WTC11 (cell line): ENCODE results near the gene FHIP1A. TPM values are rescaled to one million over a fixed set of nuclear protein-coding genes. Genes with fewer than 3 reads are reported as not detected.

Source experiments
- ATAC-seq: fragments of 200-7000 bp; cut with Tn5 transposase; 2 replicates; pipeline ENCODE4 v1.10.0; 2021; ENCODE audit warnings: mild to moderate bottlenecking, moderate library complexity
- CTCF ChIA-PET: fragments of 300-600 bp; sonication (Branson Sonifier 250); formaldehyde crosslinking; loops from one replicate; lab custom pipeline; 2021; ENCODE audit warnings: antibody characterized with exemption; lab: Charles Lee
- POLR2A ChIA-PET: fragments of 350-600 bp; sonication (Branson Sonifier 250); formaldehyde crosslinking; loops from one replicate; lab custom pipeline; 2021; ENCODE audit warnings: antibody characterized with exemption; lab: Charles Lee
- DNase-seq: peaks from one replicate; pipeline ENCODE4 v3.0.0; 2021; ENCODE audit warnings: low spot score
- H3K27ac Mint-ChIP-seq: 2 replicates; pipeline ENCODE4 v1.8.0; 2021; ENCODE audit warnings: mixed read lengths
- H3K27me3 Mint-ChIP-seq: 2 replicates; pipeline ENCODE4 v1.8.0; 2021; ENCODE audit warnings: low read depth, mild to moderate bottlenecking, moderate library complexity, mixed read lengths
- H3K36me3 Mint-ChIP-seq: 2 replicates; pipeline ENCODE4 v1.8.0; 2021; ENCODE audit warnings: mixed read lengths
- H3K4me1 Mint-ChIP-seq: 2 replicates; pipeline ENCODE4 v1.8.0; 2022; ENCODE audit warnings: mixed read lengths
- H3K4me3 Mint-ChIP-seq: 2 replicates; pipeline ENCODE4 v1.8.0; 2021; ENCODE audit warnings: mild to moderate bottlenecking, moderate library complexity, mixed read lengths
- H3K9me3 Mint-ChIP-seq: 2 replicates; pipeline ENCODE4 v1.8.0; 2021; ENCODE audit warnings: mixed read lengths
- FOXP1 ChIP-seq: sonication (generic); formaldehyde crosslinking; IDR thresholded peaks from 2 replicates; pipeline ENCODE4 v1.8.0; 2022; ENCODE audit warnings: missing genetic modification reagents, mild to moderate bottlenecking, moderate library complexity, borderline replicate concordance
- GRHL2 ChIP-seq: fragments of 250-450 bp; sonication (Bioruptor Pico); IDR thresholded peaks from 2 replicates; pipeline ENCODE4 v1.8.0; 2022; ENCODE audit warnings: mild to moderate bottlenecking, moderate library complexity; ENCODE audit not compliant: insufficient replicate concordance, severe bottlenecking
- GTF2I ChIP-seq: fragments of 250-450 bp; sonication (Bioruptor Pico); conservative IDR thresholded peaks from 2 replicates; pipeline ENCODE4 v1.4.0; 2021; ENCODE audit warnings: mild to moderate bottlenecking
- JUN ChIP-seq: sonication (generic); formaldehyde crosslinking; IDR thresholded peaks from 2 replicates; pipeline ENCODE4 v1.8.0; 2023; ENCODE audit warnings: mild to moderate bottlenecking, missing genetic modification reagents
- NR2C2 ChIP-seq: sonication (generic); formaldehyde crosslinking; IDR thresholded peaks from 2 replicates; pipeline ENCODE4 v1.8.0; 2022; ENCODE audit warnings: mild to moderate bottlenecking, missing genetic modification reagents
- RELA ChIP-seq: sonication (generic); formaldehyde crosslinking; IDR thresholded peaks from 2 replicates; pipeline ENCODE4 v1.8.1; 2022; ENCODE audit warnings: missing genetic modification reagents, mild to moderate bottlenecking, borderline replicate concordance
- RORB ChIP-seq: fragments of 250-450 bp; sonication (Bioruptor Pico); IDR thresholded peaks from 2 replicates; pipeline ENCODE4 v1.9.0; 2021; ENCODE audit warnings: mild to moderate bottlenecking
- SP1 ChIP-seq: sonication (generic); formaldehyde crosslinking; conservative IDR thresholded peaks from 2 replicates; pipeline ENCODE4 v1.8.1; 2022; ENCODE audit warnings: missing genetic modification reagents
- TCF7 ChIP-seq: sonication (generic); formaldehyde crosslinking; IDR thresholded peaks from 2 replicates; pipeline ENCODE4 v1.8.0; 2022; ENCODE audit warnings: mild to moderate bottlenecking, low read depth, missing genetic modification reagents, moderate library complexity
- TEAD4 ChIP-seq: sonication (generic); formaldehyde crosslinking; IDR thresholded peaks from 2 replicates; pipeline ENCODE4 v1.8.0; 2022; ENCODE audit warnings: mild to moderate bottlenecking, missing genetic modification reagents
- ZNF219 ChIP-seq: sonication (generic); formaldehyde crosslinking; IDR thresholded peaks from 2 replicates; pipeline ENCODE4 v1.8.0; 2023; ENCODE audit warnings: missing genetic modification reagents, mild to moderate bottlenecking, borderline replicate concordance
- ZNF317 ChIP-seq: sonication (generic); formaldehyde crosslinking; IDR thresholded peaks from 2 replicates; pipeline ENCODE4 v1.8.1; 2023; ENCODE audit warnings: low read depth, mild to moderate bottlenecking, moderate library complexity, missing genetic modification reagents, borderline replicate concordance
- total RNA-seq: library from RNA; stranded (reverse); gene quantifications from 3 replicates; pipeline ENCODE4 v1.2.3, GENCODE V29; 2021
- TF ChIP-seq, protein P1 (sequence below): sonication (generic); formaldehyde crosslinking; IDR thresholded peaks from 2 replicates; pipeline ENCODE4 v1.8.0; 2022; ENCODE audit warnings: mild to moderate bottlenecking, missing genetic modification reagents
- TF ChIP-seq, protein P2 (sequence below): sonication (generic); formaldehyde crosslinking; IDR thresholded peaks from 2 replicates; pipeline ENCODE4 v1.8.1; 2022; ENCODE audit warnings: mild to moderate bottlenecking, missing genetic modification reagents, moderate library complexity, borderline replicate concordance
- TF ChIP-seq, protein P3 (sequence below): sonication (generic); formaldehyde crosslinking; IDR thresholded peaks from 2 replicates; pipeline ENCODE4 v1.8.0; 2023; ENCODE audit warnings: missing genetic modification reagents
- TF ChIP-seq, protein P4 (sequence below): fragments of 250-450 bp; sonication (Bioruptor Pico); IDR thresholded peaks from 2 replicates; pipeline ENCODE4 v1.9.0; 2021; ENCODE audit warnings: mild to moderate bottlenecking
- TF ChIP-seq, protein P5 (sequence below): sonication (generic); formaldehyde crosslinking; IDR thresholded peaks from 2 replicates; pipeline ENCODE4 v1.8.1; 2023; ENCODE audit warnings: mild to moderate bottlenecking, missing genetic modification reagents
- TF ChIP-seq, protein P6 (sequence below): fragments of 200-600 bp; IDR thresholded peaks from 2 replicates; pipeline ENCODE4 v1.8.0; 2022; ENCODE audit warnings: antibody characterized with exemption

The FHIP1A gene
- total RNA-seq, 1 experiment from 2014 or later: 68.6 TPM

DNA sequence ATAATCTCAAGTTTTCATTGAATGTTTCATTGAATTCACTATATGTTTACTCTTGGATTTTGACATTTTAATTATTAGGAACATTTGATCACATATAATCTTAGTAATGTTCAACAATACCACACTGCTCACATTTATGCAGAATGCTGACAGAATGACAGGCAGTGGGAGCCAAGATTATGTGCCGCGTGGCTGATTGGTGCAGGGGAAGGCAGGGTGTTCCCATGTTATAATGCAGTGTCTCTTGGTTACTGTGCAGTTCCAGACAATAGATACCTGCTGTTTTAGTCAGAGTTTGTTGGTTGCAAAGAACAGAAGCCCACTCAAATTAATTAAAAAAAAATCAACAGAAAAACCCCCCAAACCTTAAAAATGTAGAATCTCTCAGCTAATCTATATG, 33.0 kb downstream of the FHIP1A start (continued):
- no peak for TF ChIP-seq GRHL2 (CRISPR knock-in tag)

DNA sequence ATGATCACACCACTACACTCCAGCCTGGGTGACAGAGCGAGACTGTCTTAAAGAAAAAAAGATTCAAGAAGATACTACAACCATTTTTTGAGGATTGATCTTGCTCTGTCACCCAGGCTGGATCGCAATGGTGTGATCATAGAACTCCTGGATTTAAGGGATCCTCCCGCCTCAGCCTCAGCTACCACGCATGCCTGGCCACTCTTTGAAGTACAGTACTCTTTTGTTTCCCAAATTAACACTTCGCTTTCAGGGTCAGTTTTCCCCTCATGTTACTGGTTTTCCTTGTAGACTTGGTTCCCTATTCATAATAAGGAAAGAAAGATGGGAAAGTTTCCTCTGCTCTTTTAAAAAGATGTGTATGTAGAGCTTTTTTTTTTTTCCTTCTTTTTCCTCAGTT, 34.3 kb downstream of the FHIP1A start:
- ChIA-PET CTCF (interaction anchor here (0.6 to 2.0 kb wide), 8 partner anchors 17 to 202 kb away, joined by 3 to 7 read pairs (median 4); partner anchors contain the start of gene PRSS48), POLR2A (interaction anchor here (0.6 kb wide), 1 partner anchor 40 kb away, joined by 3 read pairs; no protein-coding TSS in a partner anchor)
- H3K9me3 Mint-ChIP-seq: no peaks in the 10 kb centered on the region
- no peaks in the 10 kb centered on the region for H3K36me3 Mint-ChIP-seq
- H3K27ac Mint-ChIP-seq: peak overlapping the region; percentile 84; the same call in 1 of the 2 replicates
- no peaks in the 10 kb centered on the region for H3K27me3 Mint-ChIP-seq
- no peak for TF ChIP-seq SP1
- no peak for TF ChIP-seq GTF2I (CRISPR knock-in tag)
- no peak for TF ChIP-seq ZNF317
- TF ChIP-seq, protein P1, sequence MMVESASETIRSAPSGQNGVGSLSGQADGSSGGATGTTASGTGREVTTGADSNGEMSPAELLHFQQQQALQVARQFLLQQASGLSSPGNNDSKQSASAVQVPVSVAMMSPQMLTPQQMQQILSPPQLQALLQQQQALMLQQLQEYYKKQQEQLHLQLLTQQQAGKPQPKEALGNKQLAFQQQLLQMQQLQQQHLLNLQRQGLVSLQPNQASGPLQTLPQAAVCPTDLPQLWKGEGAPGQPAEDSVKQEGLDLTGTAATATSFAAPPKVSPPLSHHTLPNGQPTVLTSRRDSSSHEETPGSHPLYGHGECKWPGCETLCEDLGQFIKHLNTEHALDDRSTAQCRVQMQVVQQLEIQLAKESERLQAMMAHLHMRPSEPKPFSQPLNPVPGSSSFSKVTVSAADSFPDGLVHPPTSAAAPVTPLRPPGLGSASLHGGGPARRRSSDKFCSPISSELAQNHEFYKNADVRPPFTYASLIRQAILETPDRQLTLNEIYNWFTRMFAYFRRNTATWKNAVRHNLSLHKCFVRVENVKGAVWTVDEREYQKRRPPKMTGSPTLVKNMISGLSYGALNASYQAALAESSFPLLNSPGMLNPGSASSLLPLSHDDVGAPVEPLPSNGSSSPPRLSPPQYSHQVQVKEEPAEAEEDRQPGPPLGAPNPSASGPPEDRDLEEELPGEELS (CRISPR knock-in tag): no peak
- TF ChIP-seq, protein P2, sequence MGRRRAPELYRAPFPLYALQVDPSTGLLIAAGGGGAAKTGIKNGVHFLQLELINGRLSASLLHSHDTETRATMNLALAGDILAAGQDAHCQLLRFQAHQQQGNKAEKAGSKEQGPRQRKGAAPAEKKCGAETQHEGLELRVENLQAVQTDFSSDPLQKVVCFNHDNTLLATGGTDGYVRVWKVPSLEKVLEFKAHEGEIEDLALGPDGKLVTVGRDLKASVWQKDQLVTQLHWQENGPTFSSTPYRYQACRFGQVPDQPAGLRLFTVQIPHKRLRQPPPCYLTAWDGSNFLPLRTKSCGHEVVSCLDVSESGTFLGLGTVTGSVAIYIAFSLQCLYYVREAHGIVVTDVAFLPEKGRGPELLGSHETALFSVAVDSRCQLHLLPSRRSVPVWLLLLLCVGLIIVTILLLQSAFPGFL (CRISPR knock-in tag): no peak
- no peak for DNase-seq
- H3K4me1 Mint-ChIP-seq: peaks cover 48% of the 10 kb centered on the region
- peak; percentile 72 for ATAC-seq
- peak overlapping the region; percentile 17; the same call in 1 of the 2 replicates for H3K4me3 Mint-ChIP-seq

DNA sequence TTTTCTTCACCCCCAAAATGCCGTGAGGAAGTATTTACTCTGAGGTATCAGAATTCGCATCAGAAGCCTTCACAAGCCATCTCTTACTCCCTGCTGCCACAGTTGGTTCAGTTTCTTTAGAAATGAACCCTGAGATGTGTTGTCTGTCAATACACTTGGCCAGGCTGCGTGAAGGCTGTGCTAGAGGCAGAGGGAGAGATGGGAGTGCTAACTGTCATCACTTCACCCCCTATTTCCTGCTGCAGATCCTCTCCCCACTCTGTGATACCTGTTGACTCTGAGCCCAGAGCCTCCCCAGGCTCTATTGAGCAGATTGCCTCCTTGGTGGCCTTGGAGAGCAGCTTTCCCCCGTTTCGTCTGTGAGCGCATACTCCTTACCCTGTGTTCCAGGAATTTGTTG, 34.8 kb downstream of the FHIP1A start:
- DNase-seq: no peak
- ChIA-PET POLR2A (interaction anchor here (0.6 kb wide), 1 partner anchor 28 kb away, joined by 3 read pairs; no protein-coding TSS in a partner anchor), CTCF (interaction anchor here (1.0 to 2.0 kb wide), 6 partner anchors 16 to 201 kb away, joined by 3 to 7 read pairs (median 4); partner anchors contain the start of gene PRSS48)
- H3K9me3 Mint-ChIP-seq: no peaks in the 10 kb centered on the region
- ATAC-seq: peak; percentile 72
- peaks cover 48% of the 10 kb centered on the region for H3K4me1 Mint-ChIP-seq
- TF ChIP-seq TEAD4: no peak
- TF ChIP-seq, protein P3, sequence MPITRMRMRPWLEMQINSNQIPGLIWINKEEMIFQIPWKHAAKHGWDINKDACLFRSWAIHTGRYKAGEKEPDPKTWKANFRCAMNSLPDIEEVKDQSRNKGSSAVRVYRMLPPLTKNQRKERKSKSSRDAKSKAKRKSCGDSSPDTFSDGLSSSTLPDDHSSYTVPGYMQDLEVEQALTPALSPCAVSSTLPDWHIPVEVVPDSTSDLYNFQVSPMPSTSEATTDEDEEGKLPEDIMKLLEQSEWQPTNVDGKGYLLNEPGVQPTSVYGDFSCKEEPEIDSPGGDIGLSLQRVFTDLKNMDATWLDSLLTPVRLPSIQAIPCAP (CRISPR knock-in tag): no peak
- no peak for TF ChIP-seq FOXP1 (CRISPR knock-in tag)
- TF ChIP-seq NR2C2 (CRISPR knock-in tag): no peak
- TF ChIP-seq, protein P4, sequence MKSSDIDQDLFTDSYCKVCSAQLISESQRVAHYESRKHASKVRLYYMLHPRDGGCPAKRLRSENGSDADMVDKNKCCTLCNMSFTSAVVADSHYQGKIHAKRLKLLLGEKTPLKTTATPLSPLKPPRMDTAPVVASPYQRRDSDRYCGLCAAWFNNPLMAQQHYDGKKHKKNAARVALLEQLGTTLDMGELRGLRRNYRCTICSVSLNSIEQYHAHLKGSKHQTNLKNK: no peak
- TF ChIP-seq ZNF219: no peak
- no peak for TF ChIP-seq JUN
- TF ChIP-seq RELA: no peak
- TF ChIP-seq, protein P5, sequence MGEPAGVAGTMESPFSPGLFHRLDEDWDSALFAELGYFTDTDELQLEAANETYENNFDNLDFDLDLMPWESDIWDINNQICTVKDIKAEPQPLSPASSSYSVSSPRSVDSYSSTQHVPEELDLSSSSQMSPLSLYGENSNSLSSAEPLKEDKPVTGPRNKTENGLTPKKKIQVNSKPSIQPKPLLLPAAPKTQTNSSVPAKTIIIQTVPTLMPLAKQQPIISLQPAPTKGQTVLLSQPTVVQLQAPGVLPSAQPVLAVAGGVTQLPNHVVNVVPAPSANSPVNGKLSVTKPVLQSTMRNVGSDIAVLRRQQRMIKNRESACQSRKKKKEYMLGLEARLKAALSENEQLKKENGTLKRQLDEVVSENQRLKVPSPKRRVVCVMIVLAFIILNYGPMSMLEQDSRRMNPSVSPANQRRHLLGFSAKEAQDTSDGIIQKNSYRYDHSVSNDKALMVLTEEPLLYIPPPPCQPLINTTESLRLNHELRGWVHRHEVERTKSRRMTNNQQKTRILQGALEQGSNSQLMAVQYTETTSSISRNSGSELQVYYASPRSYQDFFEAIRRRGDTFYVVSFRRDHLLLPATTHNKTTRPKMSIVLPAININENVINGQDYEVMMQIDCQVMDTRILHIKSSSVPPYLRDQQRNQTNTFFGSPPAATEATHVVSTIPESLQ (CRISPR knock-in tag): no peak
- TF ChIP-seq TCF7 (CRISPR knock-in tag): no peak
- TF ChIP-seq, protein P6, sequence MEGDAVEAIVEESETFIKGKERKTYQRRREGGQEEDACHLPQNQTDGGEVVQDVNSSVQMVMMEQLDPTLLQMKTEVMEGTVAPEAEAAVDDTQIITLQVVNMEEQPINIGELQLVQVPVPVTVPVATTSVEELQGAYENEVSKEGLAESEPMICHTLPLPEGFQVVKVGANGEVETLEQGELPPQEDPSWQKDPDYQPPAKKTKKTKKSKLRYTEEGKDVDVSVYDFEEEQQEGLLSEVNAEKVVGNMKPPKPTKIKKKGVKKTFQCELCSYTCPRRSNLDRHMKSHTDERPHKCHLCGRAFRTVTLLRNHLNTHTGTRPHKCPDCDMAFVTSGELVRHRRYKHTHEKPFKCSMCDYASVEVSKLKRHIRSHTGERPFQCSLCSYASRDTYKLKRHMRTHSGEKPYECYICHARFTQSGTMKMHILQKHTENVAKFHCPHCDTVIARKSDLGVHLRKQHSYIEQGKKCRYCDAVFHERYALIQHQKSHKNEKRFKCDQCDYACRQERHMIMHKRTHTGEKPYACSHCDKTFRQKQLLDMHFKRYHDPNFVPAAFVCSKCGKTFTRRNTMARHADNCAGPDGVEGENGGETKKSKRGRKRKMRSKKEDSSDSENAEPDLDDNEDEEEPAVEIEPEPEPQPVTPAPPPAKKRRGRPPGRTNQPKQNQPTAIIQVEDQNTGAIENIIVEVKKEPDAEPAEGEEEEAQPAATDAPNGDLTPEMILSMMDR: no peak
- TF ChIP-seq RORB (CRISPR knock-in tag): no peak
- H3K36me3 Mint-ChIP-seq: no peaks in the 10 kb centered on the region
- peak overlapping the region; percentile 17; the same call in 1 of the 2 replicates for H3K4me3 Mint-ChIP-seq
- peak overlapping the region; percentile 84 for H3K27ac Mint-ChIP-seq
- no peaks in the 10 kb centered on the region for H3K27me3 Mint-ChIP-seq
